NCI-H526 treated with DMSO at 0.1 percent for 48 hours (cell line): ENCODE data around the gene MAP4K2.
"Not testable (repeated sequence)": the region's sequence is repeated elsewhere in the genome, so short reads cannot be mapped to it uniquely, and the experiment has no call there.

Source experiments
- DNase-seq: peaks from one replicate; lab custom pipeline; 2025; lab: John Stamatoyannopoulos, UW

The MAP4K2 gene

GRCh38 chr11:64838600-64839334 is 35.8 kb upstream of the MAP4K2 start:
- DNase-seq = no peak

GRCh38 chr11:64837887-64838351 is 34.9 kb upstream of the MAP4K2 start:
- DNase-seq = no peak

DNA sequence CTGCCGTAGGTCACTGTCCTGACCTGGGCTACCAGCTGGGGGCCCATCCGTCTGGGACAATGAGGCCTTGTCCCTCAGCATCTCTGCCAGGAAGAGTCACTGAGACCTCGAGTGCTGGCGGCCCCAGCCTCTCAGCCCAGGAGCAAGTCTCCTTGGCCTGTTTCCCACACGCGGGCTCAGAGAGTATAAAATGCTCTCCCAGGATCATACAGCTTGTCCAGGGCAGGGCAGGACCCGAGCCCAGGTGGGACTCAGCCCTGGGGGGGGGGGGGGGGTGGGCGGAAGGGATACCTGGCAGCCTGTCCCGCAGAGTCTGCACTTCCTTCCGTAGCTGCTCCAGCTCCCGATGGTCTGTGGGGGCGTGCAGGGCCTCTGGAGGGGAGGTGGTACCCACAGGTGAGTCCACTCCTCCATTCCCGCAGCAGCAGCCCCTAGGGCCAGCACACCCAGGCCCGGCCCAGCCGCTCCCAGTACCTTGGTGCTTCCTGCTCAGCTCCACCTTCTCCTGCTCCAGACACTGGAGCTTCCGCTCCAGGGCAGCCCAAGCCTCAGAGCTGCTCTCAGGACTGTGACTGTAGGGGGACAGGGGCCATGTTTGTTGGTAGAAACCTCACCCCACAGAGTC is 33.5 kb upstream of the MAP4K2 start:
- no peak for DNase-seq

GRCh38 chr11:64835616-64836447 is 32.8 kb upstream of the MAP4K2 start:
- DNase-seq = no peak

- no peak for DNase-seq
These were observed 32.0 kb upstream of the MAP4K2 start for GRCh38 chr11:64834723-64835615.

DNA sequence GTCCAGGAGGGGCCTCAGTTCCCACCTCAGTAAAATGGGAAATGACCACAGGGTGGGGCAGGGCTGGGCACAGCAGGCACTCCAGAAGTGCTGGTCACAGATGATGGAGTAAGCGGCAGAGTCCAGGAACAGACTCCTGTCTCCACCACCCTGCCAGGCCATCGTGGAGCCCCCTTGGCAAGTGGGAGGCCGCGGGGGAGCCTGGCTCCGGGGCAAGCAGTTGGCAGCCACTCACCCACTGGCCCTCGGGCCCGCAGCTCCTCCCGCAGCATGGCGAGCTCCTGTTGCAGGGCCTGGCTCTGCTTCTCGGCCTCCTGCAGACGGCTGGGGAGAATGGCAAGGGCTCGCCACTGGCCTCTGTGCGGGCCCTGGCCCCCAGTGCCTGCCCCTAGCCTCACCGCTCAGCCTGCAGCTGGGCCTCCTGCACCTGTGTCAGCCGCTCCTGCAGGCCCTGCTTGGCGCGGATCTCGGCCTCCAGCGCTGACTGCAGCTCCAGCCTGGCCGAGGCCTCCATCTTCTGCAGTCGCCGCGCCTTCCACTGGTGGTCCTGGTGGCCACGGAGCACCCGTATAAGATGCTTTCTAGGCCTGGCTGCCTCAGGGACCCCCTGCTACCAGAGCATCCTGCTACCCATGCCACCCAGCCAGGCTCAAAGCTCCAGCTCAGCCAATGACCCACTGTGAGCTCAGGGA is 31.2 kb upstream of the MAP4K2 start:
- no peak for DNase-seq

- no peak for DNase-seq
These were observed 30.5 kb upstream of the MAP4K2 start for GRCh38 chr11:64833509-64833908.

- no peak for DNase-seq
These were observed 30.1 kb upstream of the MAP4K2 start for GRCh38 chr11:64833198-64833502.

DNA sequence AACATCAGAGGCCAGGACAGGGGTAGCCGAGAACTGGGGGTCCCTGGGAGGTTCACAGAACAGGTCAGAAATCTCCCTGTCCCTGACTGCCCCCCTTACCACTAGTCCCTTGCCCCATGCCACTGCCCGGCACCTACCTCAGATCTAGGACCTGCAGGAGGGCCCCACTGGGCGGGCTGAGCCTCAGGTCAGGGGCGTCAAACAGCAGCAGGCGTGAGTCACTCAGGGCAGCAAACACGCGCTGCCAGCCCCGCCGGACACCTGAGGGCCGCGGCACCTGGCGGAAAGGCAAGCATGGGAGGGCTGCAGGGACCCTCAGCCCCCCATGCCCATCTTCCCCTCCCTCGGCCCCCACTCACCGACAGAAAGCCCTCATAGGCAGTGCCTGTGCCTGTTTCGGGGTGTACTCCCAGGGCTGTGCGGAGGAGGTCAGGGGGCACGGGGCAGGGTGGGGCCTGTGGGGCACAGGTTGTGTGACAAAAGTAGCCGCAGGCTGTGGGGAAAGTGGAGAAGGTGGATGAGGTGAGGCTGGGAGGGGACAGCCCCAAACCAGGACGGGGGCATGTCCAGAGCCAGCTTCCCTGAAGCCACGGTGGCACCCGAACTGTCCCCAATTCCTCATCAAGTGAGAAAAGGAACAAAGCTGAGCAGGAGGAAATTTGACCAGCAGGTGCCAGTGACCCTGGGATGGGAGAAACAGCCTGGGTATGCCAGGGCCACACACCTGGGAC is 29.6 kb upstream of the MAP4K2 start:
- DNase-seq = no peak

- no peak for DNase-seq
These were observed 28.4 kb upstream of the MAP4K2 start for GRCh38 chr11:64831411-64831891.

- no peak for DNase-seq
These were observed 26.7 kb upstream of the MAP4K2 start for GRCh38 chr11:64829536-64830251.

GRCh38 chr11:64827451-64827839 is 24.4 kb upstream of the MAP4K2 start:
- no peak for DNase-seq

GRCh38 chr11:64826578-64827450 is 23.8 kb upstream of the MAP4K2 start:
- DNase-seq = no peak

DNA sequence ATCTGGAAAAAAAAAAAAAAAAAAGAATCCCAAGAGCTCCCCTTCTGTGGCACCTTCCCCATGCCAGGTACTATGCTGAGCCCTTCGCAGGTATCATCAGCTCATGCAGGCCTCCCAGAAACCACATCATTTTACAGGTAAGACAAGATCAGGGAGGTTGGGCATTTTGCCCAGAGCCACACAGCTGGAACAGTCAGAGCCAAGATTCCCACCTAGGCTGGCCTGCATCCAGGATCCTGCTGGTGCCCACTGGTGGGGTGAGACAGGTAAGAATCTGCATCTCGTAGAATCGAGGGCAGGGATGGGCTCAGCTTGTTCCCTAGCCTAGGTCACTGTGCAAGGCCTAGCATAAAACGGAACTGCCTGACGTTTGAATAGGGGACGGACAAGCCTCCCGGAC is 23.0 kb upstream of the MAP4K2 start:
- no peak for DNase-seq

- DNase-seq = no peak
These were observed 20.6 kb upstream of the MAP4K2 start for GRCh38 chr11:64823568-64824119.

- DNase-seq = no peak
These were observed 14.5 kb upstream of the MAP4K2 start for GRCh38 chr11:64817476-64817875.

- not testable (repeated sequence) for DNase-seq
These were observed 12.4 kb upstream of the MAP4K2 start for GRCh38 chr11:64815433-64815832.

- DNase-seq = no peak
These were observed 11.7 kb upstream of the MAP4K2 start for GRCh38 chr11:64814712-64815187.
